Keratinocyte (primary cell): ENCODE data around the gene ADCYAP1R1. TPM values are rescaled to one million over a fixed set of nuclear protein-coding genes. Genes with fewer than 3 reads are reported as not detected.

Experiments used
- DNase-seq: peaks from one replicate; pipeline ENCODE4 v3.0.0-alpha.2; 2011; ENCODE audit warnings: low read depth, missing footprints, low spot score
- FAIRE-seq: peaks from 2 replicates; lab custom pipeline; 2011; peaks lifted over from hg19 to GRCh38; lab: Jason Lieb, UNC
- H2AFZ ChIP-seq: 2 replicates; pipeline ENCODE4 v1.6.0; 2012; ENCODE audit warnings: low read length, control low read depth, inconsistent platforms; ENCODE audit not compliant: control insufficient read depth
- H3K27ac ChIP-seq: 2 replicates; pipeline ENCODE4 v1.5.1; 2011; ENCODE audit warnings: low read length; ENCODE audit not compliant: control insufficient read depth, insufficient read depth
- H3K27me3 ChIP-seq: 3 replicates; pipeline ENCODE4 v1.6.0; 2011; ENCODE audit warnings: low read length; ENCODE audit not compliant: control insufficient read depth, insufficient read depth; ENCODE audit errors: extremely low read depth
- H3K36me3 ChIP-seq, 2 experiments: 2 replicates in 1 of 2; 3 replicates in 1 of 2; pipeline ENCODE4 v1.5.1; 2011; ENCODE audit warnings: low read length in 2 of 2, mild to moderate bottlenecking in 1 of 2; ENCODE audit not compliant: control insufficient read depth in 2 of 2, insufficient read depth in 2 of 2; ENCODE audit errors: extremely low read depth in 1 of 2
- H3K4me1 ChIP-seq: 3 replicates; pipeline ENCODE4 v1.5.1; 2011; ENCODE audit warnings: low read length; ENCODE audit not compliant: control insufficient read depth, insufficient read depth; ENCODE audit errors: extremely low read depth
- H3K4me2 ChIP-seq: 3 replicates; pipeline ENCODE4 v1.6.0; 2011; ENCODE audit warnings: low read depth, low read length; ENCODE audit not compliant: control insufficient read depth, insufficient read depth; ENCODE audit errors: extremely low read depth
- H3K4me3 ChIP-seq, 3 experiments: fragments of 200-600 bp in 1 of 3; sonication (generic) in 1 of 3; 2 replicates in 2 of 3; 3 replicates in 1 of 3; pipeline ENCODE4 v1.5.1; 2011 to 2016; ENCODE audit warnings: low read length in 3 of 3, mild to moderate bottlenecking in 3 of 3, control low read depth in 2 of 3, inconsistent platforms in 1 of 3, low read depth in 1 of 3, mixed read lengths in 1 of 3, mixed run types in 1 of 3, moderate library complexity in 1 of 3; ENCODE audit not compliant: control insufficient read depth in 2 of 3, insufficient read depth in 2 of 3; ENCODE audit errors: extremely low read depth in 1 of 3
- H3K79me2 ChIP-seq: 2 replicates; pipeline ENCODE4 v1.6.0; 2012; ENCODE audit warnings: low read length; ENCODE audit not compliant: control insufficient read depth, insufficient read depth
- H3K9ac ChIP-seq: 3 replicates; pipeline ENCODE4 v1.6.0; 2011; ENCODE audit warnings: low read length; ENCODE audit not compliant: control insufficient read depth, insufficient read depth; ENCODE audit errors: extremely low read depth
- H3K9me1 ChIP-seq: 3 replicates; pipeline ENCODE4 v1.6.0; 2011; ENCODE audit warnings: low read length; ENCODE audit not compliant: control insufficient read depth, insufficient read depth; ENCODE audit errors: extremely low read depth
- H3K9me3 ChIP-seq: 2 replicates; pipeline ENCODE4 v1.5.1; 2012; ENCODE audit warnings: low read depth, low read length; ENCODE audit not compliant: control insufficient read depth
- H4K20me1 ChIP-seq: 3 replicates; pipeline ENCODE4 v1.6.0; 2011; ENCODE audit warnings: low read length; ENCODE audit not compliant: control insufficient read depth, insufficient read depth; ENCODE audit errors: extremely low read depth
- CTCF ChIP-seq, 3 experiments: IDR thresholded peaks in 1 of 3; conservative IDR thresholded peaks in 1 of 3; optimal IDR thresholded peaks in 1 of 3; 2 replicates in 2 of 3; 3 replicates in 1 of 3; pipeline versions ENCODE3 to v1.5.1; 2011; ENCODE audit warnings: low read length in 3 of 3, mild to moderate bottlenecking in 3 of 3, moderate library complexity in 2 of 3, control low read depth in 1 of 3, inconsistent platforms in 1 of 3; ENCODE audit not compliant: insufficient read depth in 2 of 3; ENCODE audit errors: extremely low read depth in 1 of 3
- EZH2 ChIP-seq: IDR thresholded peaks from one replicate; pipeline ENCODE4 v1.6.1; 2012; ENCODE audit warnings: inconsistent platforms, mild to moderate bottlenecking, low read length, moderate library complexity
- dilution Hi-C: fragments of 300-500 bp; cut with MboI; formaldehyde crosslinking; loops from one replicate; pipeline ENCODE4 v1.7.0; 2020; ENCODE audit warnings: low sequenced_read_pairs; ENCODE audit not compliant: extremely low pct_ligation_motif_present
- polyA plus RNA-seq, 5 experiments: library from polyadenylated mRNA; depleted of rRNA in 3 of 5; stranded (reverse) in 3 of 5; stranded (forward) in 1 of 5; unstranded in 1 of 5; fragments of >200 nt; gene quantifications; 1 replicate in 1 of 5; 2 replicates in 3 of 5; 3 replicates in 1 of 5; pipeline versions ENCODE4 v1.2.1 to v1.2.3, GENCODE V29; 2011 to 2012; ENCODE audit warnings: missing spikeins in 2 of 5, low read depth in 1 of 5, low replicate concordance in 1 of 5

The ADCYAP1R1 gene
- polyA plus RNA-seq, 1 donor (not counting 4 experiments of a cell fraction or from before 2014, with no cell fraction given): not detected

DNA sequence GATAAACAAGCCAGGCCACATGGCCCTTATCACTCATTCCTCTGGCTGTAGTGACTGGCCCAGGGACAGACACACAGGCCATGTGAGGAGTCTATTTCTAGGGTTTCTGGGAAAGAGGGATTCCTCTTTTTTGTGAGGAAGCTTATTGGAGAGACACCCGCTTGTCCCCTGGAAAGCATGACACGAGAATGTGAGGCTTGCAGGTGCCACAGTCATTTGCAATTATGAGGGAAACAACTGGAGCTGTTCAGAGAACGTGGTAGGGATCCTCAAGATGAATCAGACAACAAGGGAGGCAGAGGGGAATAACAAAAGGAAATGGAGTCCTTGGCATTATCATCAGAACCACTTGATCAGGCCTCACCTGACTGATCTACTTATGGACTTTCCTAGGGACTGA lies 64.5 kb downstream of the ADCYAP1R1 start:
- H3K4me1 ChIP-seq: no peaks in the 10 kb centered on the region
- no peak overlapping the region for H3K4me3 ChIP-seq
- no peak overlapping the region for H3K27ac ChIP-seq
- no peak for DNase-seq
- no peaks in the 10 kb centered on the region for H3K9me1 ChIP-seq
- H3K9ac ChIP-seq: no peak overlapping the region
- TF ChIP-seq CTCF (optimal IDR thresholded peaks at IDR 0.05 in 1 of 3, IDR thresholded peaks at IDR 0.05 in 1 of 3, conservative IDR thresholded peaks at IDR 0.05 in 1 of 3; ENCODE audit: extremely low read depth in 1 of 3, insufficient read depth in 2 of 3, low read length in 3 of 3) (no peak), EZH2 (no peak)
- H4K20me1 ChIP-seq: no peaks in the 10 kb centered on the region
- no peaks in the 10 kb centered on the region for H3K9me3 ChIP-seq
- H3K4me2 ChIP-seq: no peak overlapping the region
- no peaks in the 10 kb centered on the region for H3K36me3 ChIP-seq
- no peaks in the 10 kb centered on the region for H3K27me3 ChIP-seq
- FAIRE-seq: no peak
- no peak overlapping the region for H2AFZ ChIP-seq
- no peaks in the 10 kb centered on the region for H3K79me2 ChIP-seq
- dilution Hi-C loops: loop anchor here (25.0 kb wide), 2 partner anchors 129 to 304 kb away; no protein-coding TSS in a partner anchor

- dilution Hi-C loops: loop anchor here (25.0 kb wide), 2 partner anchors 132 to 307 kb away; no protein-coding TSS in a partner anchor
- H2AFZ ChIP-seq: no peak overlapping the region
- no peaks in the 10 kb centered on the region for H3K36me3 ChIP-seq
- no peaks in the 10 kb centered on the region for H3K79me2 ChIP-seq
- TF ChIP-seq CTCF (optimal IDR thresholded peaks at IDR 0.05 in 1 of 3, IDR thresholded peaks at IDR 0.05 in 1 of 3, conservative IDR thresholded peaks at IDR 0.05 in 1 of 3; ENCODE audit: extremely low read depth in 1 of 3, insufficient read depth in 2 of 3, low read length in 3 of 3) (no peak), EZH2 (no peak)
- H3K9ac ChIP-seq: no peak overlapping the region
- no peaks in the 10 kb centered on the region for H3K9me1 ChIP-seq
- FAIRE-seq: no peak
- no peaks in the 10 kb centered on the region for H4K20me1 ChIP-seq
- H3K9me3 ChIP-seq: no peaks in the 10 kb centered on the region
- H3K27ac ChIP-seq: no peak overlapping the region
- H3K4me3 ChIP-seq: no peak overlapping the region
- no peaks in the 10 kb centered on the region for H3K27me3 ChIP-seq
- no peaks in the 10 kb centered on the region for H3K4me1 ChIP-seq
- no peak overlapping the region for H3K4me2 ChIP-seq
- no peak for DNase-seq
Observed at GRCh38 chr7:31119249-31119648, 67.1 kb downstream of the ADCYAP1R1 start.
